Mesendoderm (in vitro differentiated cells): ENCODE results near the gene NDUFA8.

Experiments
- DNase-seq: peaks from one replicate; pipeline ENCODE4 v3.0.0; 2013
- H2AK5ac ChIP-seq: 2 replicates; pipeline ENCODE4 v1.6.1; 2013; ENCODE audit warnings: low read length, inconsistent platforms
- H2BK120ac ChIP-seq: 2 replicates; pipeline ENCODE4 v1.6.1; 2013; ENCODE audit warnings: low read depth, mild to moderate bottlenecking, low read length, moderate library complexity, mixed read lengths
- H2BK15ac ChIP-seq: replicated peaks from 2 replicates; pipeline ENCODE4 v1.6.1; 2013; ENCODE audit warnings: low read depth, mild to moderate bottlenecking, moderate library complexity
- H2BK5ac ChIP-seq: 2 replicates; pipeline ENCODE4 v1.6.1; 2013; ENCODE audit warnings: low read length, inconsistent platforms
- H3K18ac ChIP-seq: 2 replicates; pipeline ENCODE4 v1.6.1; 2013; ENCODE audit warnings: mild to moderate bottlenecking, low read length, mixed read lengths
- H3K23ac ChIP-seq: one replicate; pipeline ENCODE4 v1.6.1; 2013; ENCODE audit warnings: low read length
- H3K27ac ChIP-seq: 2 replicates; pipeline ENCODE4 v1.5.1; 2013; ENCODE audit warnings: low read depth, mild to moderate bottlenecking, inconsistent platforms, low read length, moderate library complexity
- H3K27me3 ChIP-seq: 2 replicates; pipeline ENCODE4 v1.6.1; 2013; ENCODE audit warnings: low read length, control low read depth, mild to moderate bottlenecking, inconsistent platforms; ENCODE audit not compliant: insufficient read depth, poor library complexity
- H3K36me3 ChIP-seq: 2 replicates; pipeline ENCODE4 v1.6.1; 2013; ENCODE audit warnings: low read length, inconsistent platforms; ENCODE audit not compliant: control insufficient read depth, insufficient read depth
- H3K4ac ChIP-seq: one replicate; pipeline ENCODE4 v1.6.1; 2013; ENCODE audit warnings: low read depth, mild to moderate bottlenecking, low read length, moderate library complexity
- H3K4me1 ChIP-seq: 2 replicates; pipeline ENCODE4 v1.6.1; 2013; ENCODE audit warnings: low read depth, low read length, inconsistent platforms; ENCODE audit not compliant: control insufficient read depth
- H3K4me2 ChIP-seq: 2 replicates; pipeline ENCODE4 v1.6.1; 2013; ENCODE audit warnings: low read length
- H3K4me3 ChIP-seq: 2 replicates; pipeline ENCODE4 v1.5.1; 2013; ENCODE audit warnings: mild to moderate bottlenecking, low read length
- H3K56ac ChIP-seq: one replicate; pipeline ENCODE4 v1.6.1; 2013; ENCODE audit warnings: low read length
- H3K79me1 ChIP-seq: 2 replicates; pipeline ENCODE4 v1.6.1; 2013; ENCODE audit warnings: low read length, inconsistent platforms
- H3K79me2 ChIP-seq: 2 replicates; pipeline ENCODE4 v1.6.1; 2013; ENCODE audit warnings: mild to moderate bottlenecking, low read length; ENCODE audit not compliant: control insufficient read depth, insufficient read depth
- H3K9ac ChIP-seq: 2 replicates; pipeline ENCODE4 v1.6.1; 2013; ENCODE audit warnings: low read length, inconsistent platforms
- H4K5ac ChIP-seq: one replicate; pipeline ENCODE4 v1.6.1; 2013; ENCODE audit warnings: low read length
- H4K8ac ChIP-seq: one replicate; pipeline ENCODE4 v1.6.1; 2013; ENCODE audit warnings: low read depth, mild to moderate bottlenecking, control low read depth, low read length, moderate library complexity
- WGBS: extraction: QIAGEN DNeasy Blood & Tissue Kit; methylation state at CpG from one replicate; pipeline ENCODE4 v1.1.7; 2013; ENCODE audit warnings: low lambda C conversion rate, missing lambda C conversion rate; ENCODE audit not compliant: insufficient coverage; ENCODE audit errors: extremely low coverage; 5-methylcytosine and 5-hydroxymethylcytosine counted together

Gene NDUFA8

DNA sequence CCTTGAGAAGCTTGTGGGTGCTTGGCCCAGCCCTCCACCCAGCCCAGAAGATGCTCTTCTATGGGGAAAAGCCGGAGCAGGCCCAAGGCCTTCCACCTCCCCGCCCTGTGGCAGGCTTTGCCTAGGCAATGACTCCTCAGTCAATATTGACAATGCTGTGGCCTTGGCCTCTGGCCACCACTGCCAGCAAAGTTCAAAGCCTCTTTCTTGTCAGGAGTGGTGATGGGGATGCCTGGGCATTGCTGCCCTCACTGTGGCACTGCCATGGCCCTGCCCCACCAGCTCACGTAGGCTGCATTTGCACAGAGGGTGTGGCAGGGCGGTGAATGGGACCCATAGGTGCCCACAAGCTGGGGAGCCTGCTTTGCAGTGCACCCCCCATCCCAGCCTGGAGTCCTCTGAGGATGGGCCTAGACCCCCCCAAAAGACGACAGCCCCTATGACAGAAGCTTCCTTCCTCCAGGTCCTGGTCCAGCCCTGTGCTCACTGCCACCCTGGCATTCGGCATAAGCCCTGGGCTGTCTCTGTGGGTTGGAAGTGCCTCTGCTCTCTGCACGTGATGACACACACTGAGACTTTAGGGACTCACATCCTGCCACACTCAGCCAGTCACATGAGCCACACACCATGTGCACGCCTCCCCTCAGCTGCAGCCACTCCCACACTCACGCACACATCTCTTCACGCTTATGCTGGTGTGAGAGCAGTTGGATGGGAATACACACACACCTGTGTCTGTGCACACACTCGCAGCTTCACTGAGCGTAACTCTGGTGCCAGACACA, 31.2 kb upstream of the NDUFA8 start:
- Histone ChIP-seq H3K4me3 (no peak overlapping the region), H3K18ac (no peak overlapping the region), H2BK5ac (no peak overlapping the region), H3K79me2 (no peaks in the 10 kb centered on the region), H2BK15ac (no peak overlapping the region), H4K8ac (no peak overlapping the region), H3K4ac (no peak overlapping the region), H4K5ac (no peak overlapping the region), H3K4me2 (no peak overlapping the region), H3K27me3 (no peaks in the 10 kb centered on the region), H3K27ac (no peak overlapping the region), H3K4me1 (no peaks in the 10 kb centered on the region), H2BK120ac (no peak overlapping the region), H3K79me1 (no peaks in the 10 kb centered on the region), H3K23ac (no peak overlapping the region), H3K36me3 (no peaks in the 10 kb centered on the region), H3K56ac (no peak overlapping the region), H3K9ac (no peak overlapping the region), H2AK5ac (no peak overlapping the region)
- no peak for DNase-seq
- WGBS, result no CpG with 5 or more reads among the region's 12 CpGs

DNA sequence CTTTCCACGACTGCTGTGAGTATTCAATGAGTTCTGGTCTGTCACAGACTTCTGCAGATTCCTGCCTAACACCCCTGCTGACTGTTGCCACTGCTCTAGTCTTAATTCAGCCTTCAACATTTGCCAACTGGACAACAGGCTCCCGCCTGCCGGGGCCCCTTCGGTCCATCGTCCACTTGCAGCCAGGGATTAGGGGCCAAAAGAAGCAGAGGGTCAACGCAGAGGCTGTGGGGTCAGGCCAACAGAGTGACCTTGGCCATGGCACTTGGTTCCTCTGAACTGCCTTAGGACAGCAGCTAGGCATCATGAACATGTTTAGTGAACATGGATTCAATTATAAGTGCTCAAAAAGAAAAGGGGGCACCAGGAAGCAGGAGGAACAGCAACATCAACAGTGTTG, 28.8 kb upstream of the NDUFA8 start:
- whole genome bisulfite sequencing, result no CpG with 5 or more reads among the region's 6 CpGs
- no peaks in the 10 kb centered on the region for H3K36me3 ChIP-seq

DNA sequence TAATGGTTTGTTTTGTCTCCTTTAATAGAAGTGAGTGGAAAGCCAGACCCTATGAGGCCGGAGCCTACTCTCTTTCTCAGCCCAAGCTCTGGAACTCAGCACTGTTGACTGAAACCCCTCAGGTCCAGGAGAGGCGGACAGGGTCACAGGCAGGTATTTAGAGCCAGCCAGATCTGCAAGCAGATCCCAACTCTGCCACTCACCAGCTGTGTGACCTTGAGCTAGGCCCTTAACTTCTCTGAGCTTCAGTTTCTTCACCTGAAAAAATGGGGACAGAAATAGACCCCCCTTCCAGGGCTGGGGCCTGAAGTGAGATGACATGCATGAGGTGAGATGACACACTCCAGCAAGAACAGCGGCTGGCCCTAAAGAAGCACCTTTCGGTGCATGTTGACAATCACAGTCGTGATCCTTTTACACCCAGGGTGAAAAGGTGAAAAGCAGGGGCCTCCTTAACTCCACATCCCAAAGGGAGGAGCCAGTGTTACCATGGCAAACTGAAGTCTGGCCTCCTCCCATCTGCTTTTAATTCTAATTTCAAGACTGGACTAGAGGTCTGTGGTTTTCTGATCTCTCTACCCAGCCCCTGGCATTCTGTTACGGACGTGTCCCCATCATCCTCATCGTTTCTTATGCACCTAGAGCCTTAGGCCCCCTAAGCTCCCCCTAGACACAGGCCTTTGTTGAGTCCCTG, 27.3 kb upstream of the NDUFA8 start:
- Histone ChIP-seq H3K56ac (no peak overlapping the region), H3K36me3 (no peaks in the 10 kb centered on the region), H3K9ac (no peak overlapping the region), H2BK120ac (no peak overlapping the region), H3K27me3 (no peaks in the 10 kb centered on the region), H4K5ac (no peak overlapping the region), H3K18ac (no peak overlapping the region), H2BK15ac (no peak overlapping the region), H2BK5ac (no peak overlapping the region), H3K79me2 (no peaks in the 10 kb centered on the region), H3K27ac (no peak overlapping the region), H3K23ac (no peak overlapping the region), H2AK5ac (no peak overlapping the region), H3K79me1 (no peaks in the 10 kb centered on the region), H3K4ac (no peak overlapping the region), H4K8ac (no peak overlapping the region), H3K4me3 (no peak overlapping the region), H3K4me2 (no peak overlapping the region), H3K4me1 (no peaks in the 10 kb centered on the region)
- no CpG with 5 or more reads among the region's 8 CpGs for WGBS
- DNase-seq, result no peak

More for the DNA sequence above, 28.8 kb upstream of the NDUFA8 start:
- Histone ChIP-seq H3K4me2 (no peak overlapping the region), H3K9ac (no peak overlapping the region), H2AK5ac (no peak overlapping the region), H3K56ac (no peak overlapping the region), H3K18ac (no peak overlapping the region), H3K27ac (no peak overlapping the region), H2BK120ac (no peak overlapping the region), H2BK5ac (no peak overlapping the region), H3K79me2 (no peaks in the 10 kb centered on the region), H4K8ac (no peak overlapping the region), H3K27me3 (no peaks in the 10 kb centered on the region), H3K4me1 (no peaks in the 10 kb centered on the region), H3K23ac (no peak overlapping the region), H3K79me1 (no peaks in the 10 kb centered on the region), H2BK15ac (no peak overlapping the region), H3K4ac (no peak overlapping the region), H3K4me3 (no peak overlapping the region), H4K5ac (no peak overlapping the region)
- DNase-seq, result no peak

DNA sequence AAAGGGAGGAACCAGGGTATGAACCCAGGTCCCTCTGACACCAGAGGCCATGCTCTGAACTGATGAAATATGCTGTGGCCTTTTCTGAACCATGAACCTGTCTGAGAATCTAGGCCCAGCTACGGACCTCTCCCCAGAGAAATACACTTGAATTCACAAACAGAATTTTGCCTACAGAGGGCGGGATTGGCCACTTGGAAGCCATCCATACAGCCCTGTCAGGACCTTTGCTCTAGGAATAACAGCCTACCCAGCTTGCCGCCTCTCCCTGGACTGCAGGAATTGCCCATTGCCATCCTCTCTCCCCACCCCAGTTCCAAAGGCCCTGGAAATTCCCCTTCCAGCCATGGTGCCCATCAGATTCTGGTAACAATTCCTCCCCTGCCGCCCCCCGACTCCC, 26.7 kb upstream of the NDUFA8 start:
- Histone ChIP-seq H3K4me2 (no peak overlapping the region), H3K79me2 (no peaks in the 10 kb centered on the region), H2BK5ac (no peak overlapping the region), H3K4me3 (no peak overlapping the region), H3K18ac (no peak overlapping the region), H3K27me3 (no peaks in the 10 kb centered on the region), H3K27ac (no peak overlapping the region), H2BK120ac (no peak overlapping the region), H2BK15ac (no peak overlapping the region), H3K4me1 (no peaks in the 10 kb centered on the region), H3K79me1 (no peaks in the 10 kb centered on the region), H3K36me3 (no peaks in the 10 kb centered on the region), H3K4ac (no peak overlapping the region), H3K56ac (no peak overlapping the region), H3K23ac (no peak overlapping the region), H4K8ac (no peak overlapping the region), H2AK5ac (no peak overlapping the region), H3K9ac (no peak overlapping the region), H4K5ac (no peak overlapping the region)
- DNase-seq, result peak; percentile 23
- no CpG with 5 or more reads among the region's 5 CpGs for WGBS

DNA sequence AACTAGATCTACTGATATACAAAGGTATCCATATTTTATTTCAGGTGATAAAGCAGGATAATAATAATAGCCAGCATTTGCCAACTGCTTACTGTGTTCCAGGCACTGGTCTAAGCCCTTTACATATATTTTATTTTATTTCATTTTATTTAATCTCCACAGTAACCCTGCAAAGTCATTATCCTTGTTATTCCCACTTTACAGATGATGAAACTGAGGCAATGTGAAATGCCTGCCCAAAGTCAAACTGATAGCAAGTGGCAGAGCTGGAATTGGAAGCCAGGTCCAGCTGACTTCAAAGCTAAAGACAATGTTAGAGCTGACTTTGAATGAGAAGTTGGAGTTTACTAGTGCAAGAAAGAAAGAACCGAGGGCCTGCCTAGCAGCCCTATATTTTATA, 25.0 kb upstream of the NDUFA8 start:
- no peak overlapping the region for H3K27ac ChIP-seq
- no peak overlapping the region for H3K4me3 ChIP-seq
- no peak overlapping the region for H2BK120ac ChIP-seq
- H3K36me3 ChIP-seq, result no peaks in the 10 kb centered on the region
- H3K27me3 ChIP-seq, result no peaks in the 10 kb centered on the region
- no peak overlapping the region for H4K8ac ChIP-seq
- H4K5ac ChIP-seq, result no peak overlapping the region
- no peak overlapping the region for H3K9ac ChIP-seq
- H2AK5ac ChIP-seq, result no peak overlapping the region
- WGBS, result no CpG with 5 or more reads among the region's 1 CpG
- no peak overlapping the region for H3K4ac ChIP-seq
- no peak for DNase-seq
- H3K4me2 ChIP-seq, result no peak overlapping the region
- H2BK5ac ChIP-seq, result no peak overlapping the region
- H3K56ac ChIP-seq, result no peak overlapping the region
- no peak overlapping the region for H3K18ac ChIP-seq
- H2BK15ac ChIP-seq, result no peak overlapping the region
- no peaks in the 10 kb centered on the region for H3K79me1 ChIP-seq
- no peak overlapping the region for H3K23ac ChIP-seq
- H3K4me1 ChIP-seq, result no peaks in the 10 kb centered on the region
- no peaks in the 10 kb centered on the region for H3K79me2 ChIP-seq
